Inflammatory macrophage (primary cell): Measurements from ENCODE around the gene NUDT14.

Experiments
- DNase-seq, 2 donors: peaks; one replicate each; pipeline ENCODE4 v3.0.0-alpha.2; 2020 to 2022

Gene NUDT14

GRCh38 chr14:105211758-105212089 lies 30.6 kb upstream of the NUDT14 start:
- no peak for DNase-seq

GRCh38 chr14:105211086-105211757 lies 30.1 kb upstream of the NUDT14 start:
- no peak for DNase-seq

GRCh38 chr14:105210266-105211025 lies 29.3 kb upstream of the NUDT14 start:
- no peak for DNase-seq

GRCh38 chr14:105209646-105210045 lies 28.5 kb upstream of the NUDT14 start:
- DNase-seq = no peak

- DNase-seq = no peak
Measured at GRCh38 chr14:105209091-105209490, 28.0 kb upstream of the NUDT14 start.

- no peak for DNase-seq
Measured at GRCh38 chr14:105208738-105209075, 27.6 kb upstream of the NUDT14 start.

- DNase-seq = no peak
Measured at GRCh38 chr14:105207996-105208737, 27.1 kb upstream of the NUDT14 start.

GRCh38 chr14:105207460-105207901 lies 26.4 kb upstream of the NUDT14 start:
- DNase-seq = no peak

- no peak for DNase-seq
Measured at GRCh38 chr14:105206873-105207272, 25.8 kb upstream of the NUDT14 start.

GRCh38 chr14:105205673-105206208 lies 24.6 kb upstream of the NUDT14 start:
- no peak for DNase-seq

GRCh38 chr14:105204931-105205672 lies 24.0 kb upstream of the NUDT14 start:
- DNase-seq = no peak

- no peak for DNase-seq
Measured at GRCh38 chr14:105204206-105204930, 23.3 kb upstream of the NUDT14 start.

GRCh38 chr14:105203701-105204100 lies 22.6 kb upstream of the NUDT14 start:
- DNase-seq = no peak

GRCh38 chr14:105203057-105203531 lies 22.0 kb upstream of the NUDT14 start:
- peak; percentile 55 to 69 for DNase-seq

- DNase-seq = peak; percentile 79 to 87
Measured at GRCh38 chr14:105201925-105202513, 20.9 kb upstream of the NUDT14 start.

GRCh38 chr14:105201156-105201924 lies 20.2 kb upstream of the NUDT14 start:
- DNase-seq = no peak

GRCh38 chr14:105200641-105201040 lies 19.5 kb upstream of the NUDT14 start:
- DNase-seq = no peak

- no peak for DNase-seq
Measured at GRCh38 chr14:105200074-105200473, 19.0 kb upstream of the NUDT14 start.

GRCh38 chr14:105199093-105199492 lies 18.0 kb upstream of the NUDT14 start:
- peak in 1 of 2 donors; percentile 11 for DNase-seq

GRCh38 chr14:105198588-105198987 lies 17.5 kb upstream of the NUDT14 start:
- DNase-seq = no peak

- peak; percentile 54 to 74 for DNase-seq
Measured at GRCh38 chr14:105197211-105197641, 16.1 kb upstream of the NUDT14 start.
